ENCODE measurements around the gene THBS2.

- no peak for TF ChIP-seq CTCF (IDR thresholded peaks at IDR 0.05)
- no peak for TF ChIP-seq POLR2A (IDR thresholded peaks at IDR 0.05)
Measured at GRCh38 chr6:169207482-169207881, 46.2 kb downstream of the THBS2 start.
